K562 (cell line): Measurements from ENCODE around the gene ABCA13.

Source experiments
- CEBPG ChIP-seq, 3 experiments: fragments of 200-800 bp in 1 of 3; sonication (Bioruptor generic) in 1 of 3; sonication (generic) in 1 of 3; formaldehyde crosslinking in 1 of 3; IDR thresholded peaks in 2 of 3; conservative IDR thresholded peaks in 1 of 3; 2 replicates each; pipeline versions ENCODE4 v1.6.1 to v1.8.0; 2016 to 2022; ENCODE audit warnings: missing compliant biosample characterization in 2 of 3, missing genetic modification characterization in 2 of 3, mild to moderate bottlenecking in 1 of 3, missing genetic modification reagents in 1 of 3
- CTCF ChIP-seq, 3 experiments: IDR thresholded peaks in 2 of 3; conservative IDR thresholded peaks in 1 of 3; 2 replicates each; pipeline ENCODE4 v1.5.1; 2011 to 2012; ENCODE audit warnings: low read length in 3 of 3, mild to moderate bottlenecking in 3 of 3, control low read depth in 2 of 3, improper control_type of control experiment in 1 of 3, inconsistent platforms in 1 of 3, low read depth in 1 of 3, mixed read lengths in 1 of 3, moderate library complexity in 1 of 3; ENCODE audit not compliant: insufficient read depth in 2 of 3
- CUX1 ChIP-seq: fragments of 200-800 bp; sonication (Bioruptor generic); IDR thresholded peaks from 2 replicates; pipeline ENCODE4 v1.6.1; 2016; ENCODE audit warnings: missing genetic modification characterization, missing compliant biosample characterization
- DPF2 ChIP-seq: fragments of 450-650 bp; IDR thresholded peaks from 2 replicates; pipeline ENCODE4 v1.6.1; 2016
- ELF1 ChIP-seq: fragments of 200-800 bp; sonication (Bioruptor generic); IDR thresholded peaks from 2 replicates; pipeline ENCODE4 v1.6.1; 2016; ENCODE audit warnings: missing genetic modification characterization, missing compliant biosample characterization
- ELF2 ChIP-seq: fragments of 250-450 bp; sonication (Bioruptor Pico); IDR thresholded peaks from 2 replicates; pipeline ENCODE4 v1.5.0; 2021; ENCODE audit warnings: mild to moderate bottlenecking
- KLF10 ChIP-seq: fragments of 250-450 bp; sonication (Bioruptor Pico); IDR thresholded peaks from 2 replicates; pipeline ENCODE4 v1.6.1; 2021; ENCODE audit warnings: matching md5 sums
- NR2C2 ChIP-seq, 2 experiments: fragments of 200-800 bp in 1 of 2; sonication (Bioruptor generic) in 1 of 2; sonication (generic) in 1 of 2; formaldehyde crosslinking in 1 of 2; IDR thresholded peaks; 2 replicates each; pipeline versions ENCODE4 v1.6.1 to v1.8.0; 2016 to 2022; ENCODE audit warnings: mild to moderate bottlenecking in 1 of 2, missing compliant biosample characterization in 1 of 2, missing genetic modification characterization in 1 of 2, missing genetic modification reagents in 1 of 2
- NR3C1 ChIP-seq: sonication (generic); formaldehyde crosslinking; IDR thresholded peaks from 2 replicates; pipeline ENCODE4 v1.8.1; 2022; ENCODE audit warnings: missing genetic modification reagents
- SNRNP70 ChIP-seq: fragments of 200-400 bp; formaldehyde crosslinking; optimal IDR thresholded peaks from 2 replicates; pipeline ENCODE3; 2017; ENCODE audit warnings: low read depth, low read length
- U2AF2 ChIP-seq: fragments of 200-400 bp; formaldehyde crosslinking; optimal IDR thresholded peaks from 2 replicates; pipeline ENCODE3; 2017; ENCODE audit warnings: low read depth, mild to moderate bottlenecking, low read length
- ZFX ChIP-seq: sonication (generic); formaldehyde crosslinking; IDR thresholded peaks from 2 replicates; pipeline ENCODE4 v1.8.0; 2022; ENCODE audit warnings: mild to moderate bottlenecking, missing genetic modification reagents, moderate library complexity
- TF ChIP-seq, protein P1 (sequence below): sonication (generic); formaldehyde crosslinking; IDR thresholded peaks from 2 replicates; pipeline ENCODE4 v1.8.0; 2023; ENCODE audit warnings: mild to moderate bottlenecking, missing genetic modification reagents
- TF ChIP-seq, protein P2 (sequence below): sonication (generic); formaldehyde crosslinking; IDR thresholded peaks from 2 replicates; pipeline ENCODE4 v1.8.1; 2022; ENCODE audit warnings: missing genetic modification reagents

- no peak for TF ChIP-seq CUX1 (CRISPR knock-in tag)
- TF ChIP-seq, protein P1, sequence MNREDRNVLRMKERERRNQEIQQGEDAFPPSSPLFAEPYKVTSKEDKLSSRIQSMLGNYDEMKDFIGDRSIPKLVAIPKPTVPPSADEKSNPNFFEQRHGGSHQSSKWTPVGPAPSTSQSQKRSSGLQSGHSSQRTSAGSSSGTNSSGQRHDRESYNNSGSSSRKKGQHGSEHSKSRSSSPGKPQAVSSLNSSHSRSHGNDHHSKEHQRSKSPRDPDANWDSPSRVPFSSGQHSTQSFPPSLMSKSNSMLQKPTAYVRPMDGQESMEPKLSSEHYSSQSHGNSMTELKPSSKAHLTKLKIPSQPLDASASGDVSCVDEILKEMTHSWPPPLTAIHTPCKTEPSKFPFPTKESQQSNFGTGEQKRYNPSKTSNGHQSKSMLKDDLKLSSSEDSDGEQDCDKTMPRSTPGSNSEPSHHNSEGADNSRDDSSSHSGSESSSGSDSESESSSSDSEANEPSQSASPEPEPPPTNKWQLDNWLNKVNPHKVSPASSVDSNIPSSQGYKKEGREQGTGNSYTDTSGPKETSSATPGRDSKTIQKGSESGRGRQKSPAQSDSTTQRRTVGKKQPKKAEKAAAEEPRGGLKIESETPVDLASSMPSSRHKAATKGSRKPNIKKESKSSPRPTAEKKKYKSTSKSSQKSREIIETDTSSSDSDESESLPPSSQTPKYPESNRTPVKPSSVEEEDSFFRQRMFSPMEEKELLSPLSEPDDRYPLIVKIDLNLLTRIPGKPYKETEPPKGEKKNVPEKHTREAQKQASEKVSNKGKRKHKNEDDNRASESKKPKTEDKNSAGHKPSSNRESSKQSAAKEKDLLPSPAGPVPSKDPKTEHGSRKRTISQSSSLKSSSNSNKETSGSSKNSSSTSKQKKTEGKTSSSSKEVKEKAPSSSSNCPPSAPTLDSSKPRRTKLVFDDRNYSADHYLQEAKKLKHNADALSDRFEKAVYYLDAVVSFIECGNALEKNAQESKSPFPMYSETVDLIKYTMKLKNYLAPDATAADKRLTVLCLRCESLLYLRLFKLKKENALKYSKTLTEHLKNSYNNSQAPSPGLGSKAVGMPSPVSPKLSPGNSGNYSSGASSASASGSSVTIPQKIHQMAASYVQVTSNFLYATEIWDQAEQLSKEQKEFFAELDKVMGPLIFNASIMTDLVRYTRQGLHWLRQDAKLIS: no peak
- no peak for TF ChIP-seq ELF1 (tag)
- TF ChIP-seq CEBPG (CRISPR knock-in tag; IDR thresholded peaks at IDR 0.05): no peak
- no peak for TF ChIP-seq CEBPG (tag; conservative IDR thresholded peaks at IDR 0.05 in 1 of 2, IDR thresholded peaks at IDR 0.05 in 1 of 2)
- TF ChIP-seq NR2C2 (CRISPR knock-in tag; IDR thresholded peaks at IDR 0.05): no peak
- TF ChIP-seq NR2C2 (tag; IDR thresholded peaks at IDR 0.05): no peak
- TF ChIP-seq ZFX (CRISPR knock-in tag): no peak
- no peak for TF ChIP-seq DPF2
- TF ChIP-seq ELF2: no peak
- TF ChIP-seq SNRNP70: no peak
- TF ChIP-seq KLF10 (CRISPR knock-in tag): no peak
- TF ChIP-seq NR3C1 (CRISPR knock-in tag): no peak
- TF ChIP-seq U2AF2: no peak
- TF ChIP-seq CTCF (IDR thresholded peaks at IDR 0.05 in 2 of 3, conservative IDR thresholded peaks at IDR 0.05 in 1 of 3; ENCODE audit: insufficient read depth in 2 of 3, low read depth in 1 of 3, low read length in 3 of 3): no peak
- TF ChIP-seq, protein P2, sequence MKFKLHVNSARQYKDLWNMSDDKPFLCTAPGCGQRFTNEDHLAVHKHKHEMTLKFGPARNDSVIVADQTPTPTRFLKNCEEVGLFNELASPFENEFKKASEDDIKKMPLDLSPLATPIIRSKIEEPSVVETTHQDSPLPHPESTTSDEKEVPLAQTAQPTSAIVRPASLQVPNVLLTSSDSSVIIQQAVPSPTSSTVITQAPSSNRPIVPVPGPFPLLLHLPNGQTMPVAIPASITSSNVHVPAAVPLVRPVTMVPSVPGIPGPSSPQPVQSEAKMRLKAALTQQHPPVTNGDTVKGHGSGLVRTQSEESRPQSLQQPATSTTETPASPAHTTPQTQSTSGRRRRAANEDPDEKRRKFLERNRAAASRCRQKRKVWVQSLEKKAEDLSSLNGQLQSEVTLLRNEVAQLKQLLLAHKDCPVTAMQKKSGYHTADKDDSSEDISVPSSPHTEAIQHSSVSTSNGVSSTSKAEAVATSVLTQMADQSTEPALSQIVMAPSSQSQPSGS (CRISPR knock-in tag): no peak
Measured at GRCh38 chr7:48363174-48363573, 191.9 kb downstream of the ABCA13 start.
